Fibroblast of pulmonary artery (primary cell): ENCODE results near the gene CTSE.

Source experiments
- DNase-seq: peaks from one replicate; pipeline ENCODE4 v3.0.0-alpha.2; 2010; ENCODE audit warnings: low read depth
- H3K4me3 ChIP-seq: replicated peaks from 2 replicates; pipeline ENCODE4 v1.5.1; 2011; ENCODE audit warnings: low read depth, mild to moderate bottlenecking, control low read depth, low read length, moderate library complexity
- TF ChIP-seq, protein P1 (sequence below): IDR thresholded peaks from 2 replicates; pipeline ENCODE4 v1.5.1; 2011; ENCODE audit warnings: mild to moderate bottlenecking, control low read depth, low read length, inconsistent platforms; ENCODE audit errors: missing control alignments

Gene CTSE

DNA sequence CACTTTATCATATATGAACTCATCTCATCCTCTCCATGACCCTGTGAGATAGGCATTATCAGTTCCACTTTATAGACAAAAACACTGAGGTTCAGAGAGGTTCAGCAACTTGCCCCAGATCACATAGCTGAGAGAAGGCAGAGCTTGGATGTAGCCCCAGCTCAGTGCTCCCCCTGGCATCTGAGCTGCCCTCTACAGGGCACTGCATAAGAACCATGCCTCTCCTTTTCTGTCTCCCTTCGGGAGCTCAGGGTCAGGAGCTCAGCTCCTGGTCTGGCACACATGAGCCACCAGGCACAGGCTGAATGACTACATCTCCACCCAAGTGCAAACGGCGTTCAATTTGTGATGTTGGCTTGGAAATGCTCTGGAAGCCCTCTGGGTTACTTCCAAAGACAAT, 37.4 kb downstream of the CTSE start:
- TF ChIP-seq, protein P1, sequence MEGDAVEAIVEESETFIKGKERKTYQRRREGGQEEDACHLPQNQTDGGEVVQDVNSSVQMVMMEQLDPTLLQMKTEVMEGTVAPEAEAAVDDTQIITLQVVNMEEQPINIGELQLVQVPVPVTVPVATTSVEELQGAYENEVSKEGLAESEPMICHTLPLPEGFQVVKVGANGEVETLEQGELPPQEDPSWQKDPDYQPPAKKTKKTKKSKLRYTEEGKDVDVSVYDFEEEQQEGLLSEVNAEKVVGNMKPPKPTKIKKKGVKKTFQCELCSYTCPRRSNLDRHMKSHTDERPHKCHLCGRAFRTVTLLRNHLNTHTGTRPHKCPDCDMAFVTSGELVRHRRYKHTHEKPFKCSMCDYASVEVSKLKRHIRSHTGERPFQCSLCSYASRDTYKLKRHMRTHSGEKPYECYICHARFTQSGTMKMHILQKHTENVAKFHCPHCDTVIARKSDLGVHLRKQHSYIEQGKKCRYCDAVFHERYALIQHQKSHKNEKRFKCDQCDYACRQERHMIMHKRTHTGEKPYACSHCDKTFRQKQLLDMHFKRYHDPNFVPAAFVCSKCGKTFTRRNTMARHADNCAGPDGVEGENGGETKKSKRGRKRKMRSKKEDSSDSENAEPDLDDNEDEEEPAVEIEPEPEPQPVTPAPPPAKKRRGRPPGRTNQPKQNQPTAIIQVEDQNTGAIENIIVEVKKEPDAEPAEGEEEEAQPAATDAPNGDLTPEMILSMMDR = peak; percentile 6
- no peak overlapping the region for H3K4me3 ChIP-seq
- no peak for DNase-seq

DNA sequence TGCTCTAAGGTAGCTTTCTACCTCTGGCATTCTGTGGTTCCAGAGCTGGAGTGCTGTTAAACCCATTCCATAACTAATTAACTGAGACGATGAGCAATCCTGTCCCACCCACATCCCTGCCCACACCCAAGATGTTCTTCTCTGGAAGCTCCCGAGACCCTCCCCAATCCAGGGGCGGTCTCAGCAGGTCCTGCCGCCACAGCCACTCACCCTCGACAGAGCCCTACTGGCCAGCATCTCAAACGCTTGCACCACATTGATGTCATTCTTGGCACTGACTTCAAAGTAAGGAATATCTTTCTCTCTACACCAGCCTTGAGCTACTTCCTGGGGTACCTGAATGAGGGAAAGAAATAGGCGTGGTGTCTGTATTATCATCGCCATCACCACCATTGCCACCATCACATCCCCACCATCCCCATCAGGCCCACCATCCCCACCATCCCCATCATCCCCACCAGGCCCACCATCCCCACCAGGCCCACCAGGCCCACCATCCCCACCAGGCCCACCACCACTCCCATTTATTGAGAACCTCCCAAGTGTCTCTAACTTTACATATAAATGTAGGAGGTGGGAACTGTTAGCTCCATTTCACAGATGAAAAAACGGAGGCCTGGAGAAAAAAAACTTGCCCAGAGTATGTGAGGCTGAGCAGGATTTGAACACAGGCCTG, 38.2 kb downstream of the CTSE start:
- TF ChIP-seq, protein P1 = no peak
- no peak for DNase-seq
- H3K4me3 ChIP-seq = no peak overlapping the region

DNA sequence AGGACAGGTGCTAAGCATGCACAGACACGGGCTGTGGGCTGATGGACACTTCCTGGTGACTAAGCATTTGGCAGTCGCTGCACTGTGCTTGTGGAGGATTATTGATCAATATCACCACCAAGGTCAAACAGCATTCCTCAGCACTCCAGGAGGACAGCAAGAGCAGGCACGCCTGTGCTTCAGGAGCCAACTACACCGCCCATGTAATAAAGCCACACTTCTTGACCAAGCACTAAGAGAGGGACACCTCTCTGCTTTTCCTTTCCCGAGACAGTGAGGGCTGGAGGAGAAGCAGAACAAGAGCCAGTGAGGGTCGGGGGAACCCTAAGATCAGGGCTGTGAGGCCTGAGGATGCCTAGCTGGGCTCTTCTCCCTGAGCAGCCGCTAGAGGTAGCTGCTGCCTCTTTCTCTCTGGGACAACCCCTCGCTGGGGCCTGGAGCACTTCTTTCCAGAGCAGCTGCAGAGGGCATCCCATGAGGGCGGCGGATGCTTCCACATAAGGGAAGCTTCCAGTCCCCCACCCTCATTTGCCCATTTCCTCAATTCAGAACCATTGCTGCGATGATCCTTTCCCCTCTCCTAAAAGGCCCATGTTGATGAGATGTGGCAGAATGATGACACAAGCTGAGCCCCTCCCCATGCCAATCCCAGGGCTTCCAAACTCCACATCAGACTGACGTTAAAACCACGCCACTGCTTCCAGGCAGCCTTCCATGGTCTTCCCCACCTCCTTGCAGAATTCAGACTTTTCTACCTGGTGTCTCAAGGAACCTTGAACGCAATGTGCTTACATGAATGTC, 39.6 kb downstream of the CTSE start:
- TF ChIP-seq, protein P1 = peak; percentile 95
- DNase-seq = peak; percentile 69
- H3K4me3 ChIP-seq = no peak overlapping the region

DNA sequence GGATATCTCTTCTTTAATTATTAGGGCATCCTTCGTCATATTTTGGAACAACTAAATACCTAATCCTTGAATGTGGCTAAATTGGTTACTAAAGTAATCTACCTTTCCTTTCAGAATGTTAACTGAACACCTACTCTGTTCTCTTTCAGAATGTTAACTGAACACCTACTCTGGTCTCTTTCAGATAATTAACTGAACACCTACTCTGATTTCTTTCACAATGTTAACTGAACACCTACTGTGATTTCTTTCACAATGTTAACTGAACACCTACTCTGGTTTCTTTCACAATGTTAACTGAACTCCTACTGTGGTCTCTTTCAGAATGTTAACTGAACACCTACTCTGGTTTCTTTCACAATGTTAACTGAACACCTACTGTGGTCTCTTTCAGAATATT, 42.4 kb downstream of the CTSE start:
- no peak overlapping the region for H3K4me3 ChIP-seq
- no peak for DNase-seq
- TF ChIP-seq, protein P1 = no peak

DNA sequence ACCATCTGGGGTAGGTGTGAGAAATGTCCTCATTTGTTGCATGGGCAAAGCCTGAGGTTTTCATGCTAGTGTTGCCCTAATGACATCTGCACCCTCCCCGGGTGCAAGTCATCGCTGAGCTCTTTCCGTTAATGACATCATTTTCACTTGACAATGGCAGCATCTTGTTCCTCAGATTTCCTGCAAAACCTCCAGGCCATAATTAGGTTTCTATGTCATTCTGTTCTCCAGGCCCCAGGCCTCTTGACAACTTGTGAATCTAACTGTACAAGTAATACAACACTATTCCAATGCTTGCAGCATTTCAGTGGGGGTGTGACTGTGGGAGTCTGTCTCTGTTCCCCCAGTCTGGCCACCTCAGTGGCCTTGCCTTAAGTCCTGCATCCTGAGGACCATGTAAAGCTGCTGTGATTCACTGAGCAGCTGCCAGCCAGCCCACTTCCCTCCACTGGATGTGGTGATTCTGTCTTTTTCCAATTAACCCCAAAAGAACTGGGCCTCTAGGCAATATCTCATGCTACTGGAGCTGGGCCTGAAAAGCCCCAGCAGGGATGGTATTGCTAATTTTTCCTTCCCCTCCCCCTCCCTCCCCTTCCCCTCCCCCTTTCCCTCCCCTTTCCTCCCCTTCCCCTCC, 43.3 kb downstream of the CTSE start:
- no peak for DNase-seq
- TF ChIP-seq, protein P1 = no peak

DNA sequence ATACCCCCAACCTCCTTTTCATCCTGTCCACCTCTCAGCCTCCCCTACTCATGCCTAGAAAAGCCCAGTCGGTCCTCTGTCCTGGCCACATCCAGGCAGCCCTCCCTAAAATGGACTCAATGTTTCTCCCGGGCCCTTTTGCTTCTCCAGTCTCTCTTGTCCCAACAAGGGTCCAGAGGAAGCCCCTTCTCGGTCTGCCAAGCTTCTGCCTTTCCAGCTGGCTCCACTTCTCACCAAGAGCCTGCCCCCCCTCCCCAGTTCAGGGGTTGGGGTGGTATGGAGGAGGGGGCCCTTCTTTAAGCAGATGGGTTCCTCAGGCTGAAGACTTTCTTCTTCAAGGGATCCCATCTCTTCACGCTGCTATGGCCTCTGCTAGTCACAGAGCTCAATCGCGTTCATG, 44.4 kb downstream of the CTSE start:
- no peak for DNase-seq
- TF ChIP-seq, protein P1 = no peak
- H3K4me3 ChIP-seq = no peak overlapping the region

More for the DNA sequence above, 43.3 kb downstream of the CTSE start:
- H3K4me3 ChIP-seq = no peak overlapping the region
